HG03175 (cell line): ENCODE results near the gene ADCY2.
"Not testable (repeated sequence)": the region's sequence is repeated elsewhere in the genome, so short reads cannot be mapped to it uniquely, and the experiment has no call there.

Source experiments
- ATAC-seq: cut with Tn5 transposase; IDR thresholded peaks from one replicate; pipeline ENCODE4 v1.9.1; 2021; ENCODE audit warnings: mild to moderate bottlenecking, moderate library complexity; ENCODE audit not compliant: unreplicated experiment

The ADCY2 gene

DNA sequence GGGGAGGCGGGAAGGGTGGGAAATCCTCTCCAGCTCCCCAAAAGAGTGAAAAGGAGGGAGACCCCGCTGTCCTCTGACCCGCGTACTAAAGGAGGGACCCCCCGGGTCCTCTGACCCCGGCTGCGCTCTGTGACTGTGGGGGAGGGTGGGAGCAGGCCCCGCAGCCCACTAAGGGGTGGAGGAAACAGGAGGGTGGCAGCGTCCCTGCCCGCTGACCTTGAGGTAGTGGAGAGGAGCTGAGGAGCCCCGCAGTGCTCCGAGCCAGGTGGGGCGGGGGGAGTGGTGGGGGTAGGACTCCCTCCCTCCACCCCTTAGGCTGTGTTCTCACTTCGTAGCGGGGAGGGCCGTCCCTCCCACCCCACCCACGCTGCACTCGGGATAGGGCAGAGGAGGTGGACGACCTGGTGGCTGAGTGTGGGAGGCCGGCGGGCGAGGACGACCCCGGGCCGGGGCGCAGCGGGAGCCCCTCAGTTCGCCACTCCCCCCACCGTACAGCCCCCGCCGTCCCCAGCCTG lies 449 bp upstream of the ADCY2 start:
- no peak for ATAC-seq

- no peak for ATAC-seq
Observed at GRCh38 chr5:7396713-7397454, 946 bp downstream of the ADCY2 start.

- no peak for ATAC-seq
Observed at GRCh38 chr5:7397937-7398336, 2.0 kb downstream of the ADCY2 start.

- ATAC-seq = no peak
Observed at GRCh38 chr5:7398596-7399280, 2.8 kb downstream of the ADCY2 start.

- ATAC-seq = no peak
Observed at GRCh38 chr5:7405277-7405676, 9.3 kb downstream of the ADCY2 start.

DNA sequence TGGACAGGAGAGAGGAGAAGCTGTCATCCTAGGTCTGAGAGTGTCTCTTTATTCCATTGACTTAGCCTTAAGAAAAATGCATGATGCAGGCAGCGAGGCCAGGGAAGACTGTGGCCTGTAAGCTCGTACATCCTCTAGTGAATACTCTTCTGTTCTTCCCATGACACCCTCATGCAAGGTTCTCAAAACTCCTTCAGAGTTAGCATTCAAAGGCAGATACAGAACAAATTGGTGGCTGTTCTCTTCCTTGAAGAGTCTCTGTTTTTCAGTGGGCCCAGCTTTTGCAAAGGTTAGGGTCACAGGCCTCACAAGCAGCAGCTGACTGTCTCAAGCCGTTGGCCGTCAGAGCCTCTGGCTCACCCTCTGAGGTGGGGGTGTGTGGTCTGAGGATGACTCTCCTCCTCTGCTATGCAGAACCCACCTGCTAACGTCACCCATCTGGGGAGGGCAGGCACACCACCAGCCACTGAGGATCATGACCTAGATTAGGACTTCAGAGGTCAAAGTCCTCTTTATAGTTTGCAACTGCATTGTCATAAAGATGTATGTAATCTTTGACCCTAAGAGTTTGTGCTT lies 15.1 kb downstream of the ADCY2 start:
- ATAC-seq = no peak

DNA sequence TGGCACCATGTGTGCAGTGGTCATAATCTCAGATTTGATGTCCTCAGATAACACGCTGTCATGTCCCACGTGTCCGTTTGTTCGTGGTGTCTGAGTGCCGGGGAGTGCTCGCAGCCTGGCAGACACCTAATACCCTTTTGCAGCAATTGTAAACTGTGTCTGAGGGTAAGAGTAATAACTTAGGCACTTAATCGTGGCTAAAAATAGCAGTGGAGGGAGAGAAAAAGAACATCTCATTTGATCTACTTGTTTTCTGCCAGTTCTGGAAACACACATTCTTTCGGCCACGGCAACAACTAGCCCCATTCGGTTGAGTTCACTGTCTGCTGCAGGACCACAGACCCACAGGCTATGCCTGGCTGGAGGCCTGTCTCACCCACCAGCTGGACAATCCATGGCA lies 16.5 kb downstream of the ADCY2 start:
- no peak for ATAC-seq

GRCh38 chr5:7415123-7415522 lies 19.2 kb downstream of the ADCY2 start:
- no peak for ATAC-seq

- ATAC-seq = no peak
Observed at GRCh38 chr5:7415587-7416535, 19.9 kb downstream of the ADCY2 start.

DNA sequence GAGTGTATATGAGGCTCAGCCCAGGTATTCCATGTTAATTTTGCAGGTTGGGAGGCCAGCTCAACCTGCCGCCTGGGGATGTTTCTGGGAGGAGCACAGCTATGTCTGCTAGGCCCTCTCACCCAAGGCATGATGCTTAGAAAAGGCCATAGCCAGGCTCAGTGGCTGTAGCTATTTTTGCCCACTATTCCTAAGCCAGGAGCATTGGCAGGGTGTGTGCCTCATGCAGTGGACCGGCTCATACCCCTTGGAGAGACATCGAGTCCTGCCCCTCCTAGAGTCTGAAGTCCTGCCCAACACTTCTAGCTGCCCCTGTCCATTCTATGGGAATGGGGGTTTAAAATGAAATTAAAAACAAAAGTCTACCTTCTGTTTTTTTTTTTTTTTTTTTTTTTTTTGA lies 22.3 kb downstream of the ADCY2 start:
- ATAC-seq = no peak

- no peak for ATAC-seq
Observed at GRCh38 chr5:7419367-7419766, 23.4 kb downstream of the ADCY2 start.

DNA sequence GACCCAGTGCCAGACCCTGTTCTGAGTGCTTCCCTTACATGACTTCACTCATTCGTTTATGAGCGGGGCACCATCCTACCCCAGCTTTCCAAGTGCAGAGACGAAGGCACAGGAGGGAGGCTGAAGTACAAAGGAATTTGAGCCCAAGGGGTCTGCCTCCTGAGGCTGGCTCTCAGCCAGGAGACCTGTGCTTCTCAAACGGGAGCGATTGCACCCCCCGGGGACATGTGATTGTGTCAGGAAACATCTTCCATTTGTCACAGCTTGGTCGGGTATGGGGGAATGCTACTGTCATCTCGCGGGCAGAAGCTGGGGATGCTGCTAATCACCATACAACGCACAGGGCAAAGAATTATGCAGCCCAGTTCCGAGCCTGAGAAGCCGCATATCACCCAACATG lies 23.9 kb downstream of the ADCY2 start:
- no peak for ATAC-seq

GRCh38 chr5:7420510-7421280 lies 24.8 kb downstream of the ADCY2 start:
- no peak for ATAC-seq

GRCh38 chr5:7422316-7423106 lies 26.6 kb downstream of the ADCY2 start:
- no peak for ATAC-seq

DNA sequence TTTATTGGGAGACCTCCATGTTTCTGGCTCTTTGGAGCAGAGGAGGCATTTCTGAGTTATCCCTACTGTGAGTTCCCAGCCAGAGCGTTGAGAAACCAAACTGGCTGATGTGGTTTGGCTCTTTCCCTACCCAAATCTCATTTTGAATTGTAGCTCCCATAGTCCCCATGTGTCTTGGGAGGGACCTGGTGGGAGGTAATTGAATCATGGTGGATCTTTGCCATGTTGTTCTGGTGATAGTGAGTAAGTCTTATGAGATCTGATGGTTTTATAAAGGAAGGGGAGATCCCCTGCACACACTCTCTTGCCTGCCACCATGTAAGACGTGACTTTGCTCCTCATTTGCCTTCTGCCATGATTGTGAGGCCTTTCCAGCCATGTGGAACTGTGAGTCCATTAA lies 27.3 kb downstream of the ADCY2 start:
- not testable (repeated sequence) for ATAC-seq

GRCh38 chr5:7425830-7426229 lies 29.9 kb downstream of the ADCY2 start:
- no peak for ATAC-seq

GRCh38 chr5:7426284-7426683 lies 30.3 kb downstream of the ADCY2 start:
- ATAC-seq = no peak

DNA sequence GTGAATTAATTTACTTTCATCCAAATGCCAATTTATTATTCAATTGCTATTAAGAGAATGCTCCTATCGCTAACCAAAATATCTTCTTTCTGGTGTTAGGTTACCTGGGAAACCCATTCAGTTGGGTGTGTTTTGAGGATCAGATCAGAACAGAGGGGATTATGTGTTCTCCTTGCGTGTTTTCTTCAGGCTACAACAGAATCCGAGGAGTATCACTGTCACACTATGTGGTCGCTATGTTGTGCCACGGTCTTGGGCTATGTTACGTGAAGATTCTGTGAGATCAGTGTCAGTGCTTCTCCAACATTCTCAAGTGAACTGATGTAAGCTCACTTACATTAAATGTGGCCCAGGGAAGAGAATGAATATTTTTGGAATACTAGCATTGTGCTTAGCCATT lies 39.0 kb downstream of the ADCY2 start:
- no peak for ATAC-seq

DNA sequence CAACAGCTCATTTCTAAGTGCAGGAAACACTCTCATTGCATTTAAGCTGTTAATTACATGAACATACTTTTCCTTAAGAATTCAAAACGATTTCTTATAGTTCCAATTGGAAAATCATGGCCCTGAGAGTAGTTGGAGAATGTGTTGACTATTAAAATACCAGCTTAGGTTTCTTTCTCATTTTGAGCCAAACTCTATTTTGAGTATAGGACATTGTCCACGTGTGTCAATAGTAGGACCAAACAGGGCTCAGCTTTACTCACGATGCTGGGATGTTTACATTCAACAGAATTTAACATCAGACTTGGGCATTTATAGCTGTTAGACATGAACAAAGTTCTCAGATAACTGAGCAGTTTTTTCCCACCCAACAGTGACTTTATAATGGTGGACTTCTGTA lies 39.6 kb downstream of the ADCY2 start:
- ATAC-seq = no peak
